Thoracic aorta (tissue), 2 donors: ENCODE results near the gene SLC16A7. TPM values are rescaled to one million over a fixed set of nuclear protein-coding genes. Genes with fewer than 3 reads are reported as not detected.

ENCODE experiments used
- ATAC-seq: fragments of 150-250 bp; one replicate; pipeline ENCODE4 v1.8.0; 2017; ENCODE audit warnings: low read depth; ENCODE audit not compliant: insufficient number of reproducible peaks, low FRiP score
- DNase-seq: peaks from one replicate; pipeline ENCODE4 v3.0.0-alpha.2; 2020; ENCODE audit warnings: low spot score
- H3K27ac ChIP-seq, 2 donors: fragments of 200-600 bp; sonication (generic); 1 replicate in 1 of 2; 2 replicates in 1 of 2; pipeline ENCODE4 v1.5.1; 2016; ENCODE audit warnings: mild to moderate bottlenecking in 2 of 2, moderate library complexity in 2 of 2
- H3K27me3 ChIP-seq: fragments of 200-600 bp; sonication (generic); replicated peaks from 2 replicates; pipeline ENCODE4 v1.6.0; 2016; ENCODE audit warnings: mild to moderate bottlenecking; ENCODE audit not compliant: insufficient read depth
- H3K36me3 ChIP-seq: fragments of 200-600 bp; sonication (generic); one replicate; pipeline ENCODE4 v1.5.1; 2016
- H3K4me1 ChIP-seq, 2 donors: fragments of 200-600 bp; sonication (generic); 1 replicate in 1 of 2; 2 replicates in 1 of 2; pipeline versions ENCODE4 v1.5.1 to v1.6.0; 2016; ENCODE audit warnings: low read depth in 2 of 2, mild to moderate bottlenecking in 1 of 2; ENCODE audit not compliant: control insufficient read depth in 1 of 2
- H3K4me3 ChIP-seq: fragments of 200-600 bp; sonication (generic); 2 replicates; pipeline ENCODE4 v1.5.1; 2016; ENCODE audit warnings: mild to moderate bottlenecking
- H3K9me3 ChIP-seq: fragments of 200-600 bp; sonication (generic); 2 replicates; pipeline ENCODE4 v1.5.1; 2016
- total RNA-seq, 2 donors: library from RNA; depleted of rRNA; stranded (reverse); fragments of >200 nt; gene quantifications; one replicate each; pipeline versions ENCODE4 v1.1.0 to v1.2.3, GENCODE V29; 2016
- TF ChIP-seq, protein P1 (sequence below): fragments of 200-600 bp; sonication (generic); IDR thresholded peaks from one replicate; pipeline ENCODE4 v1.5.1; 2019; ENCODE audit warnings: antibody characterized with exemption

Gene SLC16A7
- total RNA-seq, 2 donors from 2014 or later = 44.9 to 175 TPM

DNA sequence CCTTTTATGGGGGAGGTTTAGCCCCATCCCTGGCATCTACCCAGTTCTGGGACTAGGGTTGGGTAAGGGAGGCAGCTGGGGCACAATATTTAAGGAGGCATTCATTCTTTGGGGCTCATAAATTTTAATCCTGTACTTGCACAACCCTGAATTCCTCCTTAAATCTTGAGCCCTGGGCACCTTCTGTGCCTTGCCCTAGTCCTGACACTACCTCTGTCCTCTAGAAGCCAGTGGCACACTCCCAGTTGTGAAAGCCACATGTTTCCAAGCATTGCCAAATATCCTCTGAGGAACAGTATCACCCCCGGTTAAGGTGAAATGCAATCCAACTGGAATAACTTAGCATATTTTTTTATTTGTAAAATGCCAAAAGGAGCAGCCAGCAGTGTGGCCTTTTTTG, 36.6 kb downstream of the SLC16A7 start:
- Histone ChIP-seq H3K4me1 (peaks cover 12% of the 10 kb centered on the region in 2 donors), H3K4me3 (no peak overlapping the region), H3K36me3 (no peaks in the 10 kb centered on the region), H3K27ac (no peak overlapping the region), H3K9me3 (no peaks in the 10 kb centered on the region), H3K27me3 (no peaks in the 10 kb centered on the region)
- DNase-seq (no peak), ATAC-seq (no peak)
- TF ChIP-seq, protein P1, sequence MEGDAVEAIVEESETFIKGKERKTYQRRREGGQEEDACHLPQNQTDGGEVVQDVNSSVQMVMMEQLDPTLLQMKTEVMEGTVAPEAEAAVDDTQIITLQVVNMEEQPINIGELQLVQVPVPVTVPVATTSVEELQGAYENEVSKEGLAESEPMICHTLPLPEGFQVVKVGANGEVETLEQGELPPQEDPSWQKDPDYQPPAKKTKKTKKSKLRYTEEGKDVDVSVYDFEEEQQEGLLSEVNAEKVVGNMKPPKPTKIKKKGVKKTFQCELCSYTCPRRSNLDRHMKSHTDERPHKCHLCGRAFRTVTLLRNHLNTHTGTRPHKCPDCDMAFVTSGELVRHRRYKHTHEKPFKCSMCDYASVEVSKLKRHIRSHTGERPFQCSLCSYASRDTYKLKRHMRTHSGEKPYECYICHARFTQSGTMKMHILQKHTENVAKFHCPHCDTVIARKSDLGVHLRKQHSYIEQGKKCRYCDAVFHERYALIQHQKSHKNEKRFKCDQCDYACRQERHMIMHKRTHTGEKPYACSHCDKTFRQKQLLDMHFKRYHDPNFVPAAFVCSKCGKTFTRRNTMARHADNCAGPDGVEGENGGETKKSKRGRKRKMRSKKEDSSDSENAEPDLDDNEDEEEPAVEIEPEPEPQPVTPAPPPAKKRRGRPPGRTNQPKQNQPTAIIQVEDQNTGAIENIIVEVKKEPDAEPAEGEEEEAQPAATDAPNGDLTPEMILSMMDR = no peak

DNA sequence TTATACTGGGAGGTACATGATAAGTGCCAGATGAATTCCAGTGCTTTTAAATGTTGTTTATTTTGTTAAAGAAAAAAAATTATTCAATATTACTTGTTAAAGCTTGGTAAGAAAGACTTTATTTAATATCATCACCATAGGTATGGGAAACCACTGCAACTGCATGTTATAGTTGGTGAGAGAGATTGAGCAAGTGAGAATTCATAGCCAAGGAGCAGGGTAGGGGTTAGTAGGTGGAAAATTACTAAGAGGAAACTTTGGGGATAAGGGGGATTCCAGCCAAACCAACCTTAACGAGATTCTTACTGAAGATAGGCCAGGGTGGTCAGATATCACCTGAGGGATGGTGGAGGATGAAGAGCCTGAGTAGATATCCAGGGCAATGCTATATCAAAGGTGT, 38.4 kb downstream of the SLC16A7 start:
- H3K9me3 ChIP-seq = no peaks in the 10 kb centered on the region
- H3K27me3 ChIP-seq = no peaks in the 10 kb centered on the region
- no peaks in the 10 kb centered on the region for H3K36me3 ChIP-seq
- peaks cover 11 to 12% of the 10 kb centered on the region in 2 donors for H3K4me1 ChIP-seq
- no peak overlapping the region for H3K27ac ChIP-seq
- DNase-seq (no peak), ATAC-seq (no peak)
- TF ChIP-seq, protein P1 = no peak
- H3K4me3 ChIP-seq = no peak overlapping the region

DNA sequence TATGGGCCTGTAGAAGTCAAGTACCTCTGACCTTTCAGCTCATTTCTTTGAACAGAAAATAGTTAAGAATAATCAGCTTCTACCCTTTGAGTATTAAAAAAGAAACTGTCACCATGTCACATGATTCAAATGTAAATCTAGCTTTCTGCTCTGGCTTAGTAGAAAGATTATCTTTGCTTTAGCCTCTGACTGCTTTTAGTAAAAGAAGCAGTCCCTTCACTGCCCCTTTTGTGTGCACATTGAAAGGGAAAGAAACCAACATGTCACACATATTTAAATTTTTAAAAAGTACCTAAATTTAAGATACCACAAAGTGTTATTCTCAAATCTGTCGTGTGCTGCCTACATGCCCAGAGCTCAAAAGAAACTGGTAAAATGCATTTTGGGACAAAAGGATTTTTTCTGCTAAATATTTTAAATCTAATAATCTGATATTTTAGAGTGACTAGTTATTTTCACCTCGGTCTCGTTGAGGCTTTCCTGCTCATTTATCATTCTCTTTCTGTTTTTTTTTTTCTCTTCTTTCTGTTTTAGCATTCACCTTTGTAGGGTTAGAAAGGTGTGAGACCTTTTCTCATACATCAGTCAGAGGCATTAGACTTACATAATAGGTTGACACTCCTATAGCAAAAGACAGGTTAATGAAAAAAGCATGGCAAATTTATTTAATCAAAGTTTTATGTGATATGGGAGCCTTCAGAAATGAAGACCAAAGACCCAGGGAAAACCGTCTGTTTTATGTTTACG, 41.3 kb downstream of the SLC16A7 start:
- Histone ChIP-seq H3K27me3 (no peaks in the 10 kb centered on the region), H3K9me3 (no peaks in the 10 kb centered on the region), H3K27ac (no peak overlapping the region), H3K36me3 (no peaks in the 10 kb centered on the region), H3K4me3 (no peak overlapping the region), H3K4me1 (peaks cover 12 to 14% of the 10 kb centered on the region in 2 donors)
- DNase-seq = no peak
- TF ChIP-seq, protein P1 = no peak
- ATAC-seq = no peak

DNA sequence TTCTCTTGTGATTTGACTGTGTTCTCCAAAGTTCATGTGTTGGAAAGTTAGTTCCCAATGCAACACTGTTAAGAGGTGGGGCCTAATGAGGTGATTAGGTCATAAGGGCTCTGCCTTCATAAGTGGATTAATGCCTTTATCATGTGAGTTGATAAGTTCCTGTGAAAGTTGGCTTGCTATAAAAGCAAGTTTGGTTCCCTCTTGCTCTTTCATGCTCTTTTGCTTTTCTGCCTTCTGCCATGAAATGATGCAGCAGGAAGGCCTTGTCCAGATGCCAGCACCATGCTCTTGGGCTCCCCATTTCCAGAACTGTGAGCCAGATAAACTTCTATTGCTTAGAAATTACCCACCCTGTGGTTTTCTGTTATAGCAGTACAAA, 41.9 kb downstream of the SLC16A7 start:
- Histone ChIP-seq H3K27me3 (no peaks in the 10 kb centered on the region), H3K4me1 (peaks cover 6 to 8% of the 10 kb centered on the region in 2 donors), H3K9me3 (no peaks in the 10 kb centered on the region), H3K27ac (no peak overlapping the region), H3K36me3 (no peaks in the 10 kb centered on the region), H3K4me3 (no peak overlapping the region)
- ATAC-seq (no peak), DNase-seq (no peak)
- TF ChIP-seq, protein P1 = no peak

DNA sequence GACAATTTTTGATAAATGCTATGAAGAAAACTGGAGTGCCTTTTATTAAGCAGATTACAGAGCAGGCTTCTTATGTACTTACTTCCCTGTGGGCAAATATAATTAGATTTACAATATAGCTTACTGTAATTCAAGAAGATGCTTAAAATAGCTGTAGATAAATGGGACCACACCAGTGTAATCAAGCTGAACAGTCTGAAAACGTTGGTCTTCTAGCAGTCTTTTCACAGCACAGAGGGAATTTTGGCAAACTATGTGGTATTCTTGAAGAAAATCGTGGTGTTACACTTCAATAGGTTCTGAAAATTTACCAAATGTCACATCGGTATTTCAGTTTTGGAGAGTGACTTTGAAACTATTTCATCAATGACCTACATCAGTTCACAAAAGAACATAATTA, 47.7 kb downstream of the SLC16A7 start:
- Histone ChIP-seq H3K27ac (no peak overlapping the region), H3K4me3 (no peak overlapping the region), H3K4me1 (peaks cover 0 to 5% of the 10 kb centered on the region in 2 donors), H3K36me3 (no peaks in the 10 kb centered on the region), H3K9me3 (no peaks in the 10 kb centered on the region), H3K27me3 (no peaks in the 10 kb centered on the region)
- DNase-seq (no peak), ATAC-seq (no peak)
- TF ChIP-seq, protein P1 = no peak
